Central memory CD8-positive, alpha-beta T cell (primary cell): Measurements from ENCODE around the gene KITLG.
"Not testable (repeated sequence)": the region's sequence is repeated elsewhere in the genome, so short reads cannot be mapped to it uniquely, and the experiment has no call there.

Experiments
- ATAC-seq: fragments of 150-1000 bp; cut with Tn5 transposase; replicated peaks from 2 replicates; pipeline ENCODE4 v1.10.0; 2022; ENCODE audit warnings: mild to moderate bottlenecking, moderate FRiP score, moderate number of reproducible peaks; ENCODE audit not compliant: poor library complexity, severe bottlenecking; ENCODE audit errors: extremely low read depth
- DNase-seq, 2 donors: peaks; one replicate each; pipeline ENCODE4 v3.0.0; 2021; ENCODE audit warnings: low spot score in 2 of 2
- H3K27ac Mint-ChIP-seq: one replicate; pipeline ENCODE4 v1.8.0; 2022; ENCODE audit warnings: low read depth, mild to moderate bottlenecking, moderate library complexity, mixed read lengths
- H3K27me3 Mint-ChIP-seq: one replicate; pipeline ENCODE4 v1.8.0; 2022; ENCODE audit warnings: mixed read lengths
- H3K36me3 Mint-ChIP-seq: one replicate; pipeline ENCODE4 v1.8.0; 2022; ENCODE audit warnings: mild to moderate bottlenecking, moderate library complexity, mixed read lengths; ENCODE audit not compliant: insufficient read depth
- H3K4me1 Mint-ChIP-seq: one replicate; pipeline ENCODE4 v1.8.0; 2022; ENCODE audit warnings: mixed read lengths
- H3K4me3 Mint-ChIP-seq: one replicate; pipeline ENCODE4 v1.8.0; 2022; ENCODE audit warnings: mild to moderate bottlenecking, moderate library complexity, mixed read lengths
- H3K9me3 Mint-ChIP-seq: one replicate; pipeline ENCODE4 v1.8.0; 2022; ENCODE audit warnings: mixed read lengths

The KITLG gene

DNA sequence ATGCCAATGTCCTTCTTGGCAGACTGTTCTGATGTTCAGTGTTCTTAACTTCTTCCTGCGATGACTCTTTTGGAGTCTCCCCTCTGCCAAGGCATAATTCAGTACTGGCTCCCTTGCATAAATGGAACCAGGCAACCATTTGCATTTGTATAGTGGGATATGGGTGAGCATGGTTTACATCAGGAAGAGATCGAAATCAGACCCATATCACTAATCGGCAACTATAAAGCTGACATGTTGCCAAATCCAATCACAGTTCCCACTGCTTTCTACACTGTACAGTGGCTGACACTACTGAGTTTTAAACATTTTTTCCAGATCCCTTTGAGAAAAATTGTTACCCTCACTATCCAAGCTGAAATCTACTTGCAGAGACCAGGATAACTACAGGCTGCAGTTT is 83.8 kb downstream of the KITLG start:
- Mint-ChIP-seq H3K4me3 (no peak overlapping the region), H3K27me3 (no peaks in the 10 kb centered on the region), H3K9me3 (peaks cover 10% of the 10 kb centered on the region), H3K4me1 (no peaks in the 10 kb centered on the region), H3K27ac (no peak overlapping the region), H3K36me3 (no peaks in the 10 kb centered on the region)
- ATAC-seq (no peak), DNase-seq (no peak)

DNA sequence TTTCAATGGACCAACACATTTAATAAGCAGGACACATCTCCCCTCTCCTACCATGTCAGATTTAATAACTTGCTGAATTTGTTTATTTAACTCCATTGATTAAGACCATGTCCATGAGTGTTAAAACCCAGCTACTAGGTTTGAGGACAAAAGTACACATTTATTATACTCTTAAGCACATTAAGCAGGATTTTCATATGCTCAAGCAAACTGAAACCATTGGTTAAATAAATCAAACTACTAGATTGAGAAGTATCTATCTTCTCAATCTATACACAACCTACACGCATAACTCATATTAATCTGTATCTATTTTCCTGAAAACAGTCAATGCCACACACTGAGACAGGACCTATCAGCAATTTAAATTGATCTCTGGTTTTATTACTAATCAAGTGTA is 85.2 kb downstream of the KITLG start:
- no peak overlapping the region for H3K27ac Mint-ChIP-seq
- no peaks in the 10 kb centered on the region for H3K27me3 Mint-ChIP-seq
- no peak for ATAC-seq
- no peaks in the 10 kb centered on the region for H3K36me3 Mint-ChIP-seq
- DNase-seq: no peak
- no peaks in the 10 kb centered on the region for H3K4me1 Mint-ChIP-seq
- peaks cover 8% of the 10 kb centered on the region for H3K9me3 Mint-ChIP-seq
- no peak overlapping the region for H3K4me3 Mint-ChIP-seq

DNA sequence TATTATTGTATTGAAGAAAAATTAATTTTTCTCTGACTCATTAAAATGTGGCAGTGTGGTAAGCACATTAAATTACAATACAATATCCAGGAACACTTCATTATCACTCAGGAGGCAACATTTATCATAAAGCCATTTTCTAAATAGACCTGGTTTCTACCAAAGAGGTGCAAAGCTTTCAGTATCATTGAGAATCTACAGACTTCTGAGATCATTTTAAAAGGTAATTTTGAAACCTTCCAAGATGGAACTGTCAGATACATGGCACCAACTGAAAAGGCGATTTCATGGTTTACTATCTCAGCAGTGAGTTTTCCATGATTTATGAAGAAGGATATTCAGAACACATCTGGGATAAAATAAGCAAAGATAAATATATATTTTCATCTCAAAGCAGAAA is 85.8 kb downstream of the KITLG start:
- Mint-ChIP-seq H3K4me3 (no peak overlapping the region), H3K36me3 (no peaks in the 10 kb centered on the region), H3K27me3 (no peaks in the 10 kb centered on the region), H3K9me3 (peaks cover 3% of the 10 kb centered on the region), H3K27ac (no peak overlapping the region), H3K4me1 (no peaks in the 10 kb centered on the region)
- ATAC-seq: no peak
- no peak for DNase-seq

DNA sequence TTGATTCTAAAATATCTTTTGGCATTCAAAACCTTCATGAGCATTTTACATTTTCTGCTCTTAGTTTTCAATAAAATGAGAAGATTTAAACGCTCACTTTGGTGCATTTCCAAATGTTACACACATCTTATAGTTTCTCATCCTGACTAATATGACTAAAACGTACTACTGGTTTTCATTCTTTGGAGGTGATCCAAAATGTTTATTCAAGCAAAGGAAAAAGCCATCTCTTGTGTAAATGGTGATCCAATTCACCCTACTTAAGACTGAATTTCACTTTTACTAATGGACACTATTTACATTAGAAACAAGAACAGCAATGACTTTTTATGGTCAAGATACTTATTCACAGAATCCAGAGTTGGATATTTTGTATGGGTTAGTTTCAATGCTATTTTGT is 86.6 kb downstream of the KITLG start:
- DNase-seq (no peak), ATAC-seq (no peak)
- Mint-ChIP-seq H3K27me3 (no peaks in the 10 kb centered on the region), H3K27ac (no peak overlapping the region), H3K4me3 (no peak overlapping the region), H3K4me1 (no peaks in the 10 kb centered on the region), H3K36me3 (no peaks in the 10 kb centered on the region), H3K9me3 (no peaks in the 10 kb centered on the region)

DNA sequence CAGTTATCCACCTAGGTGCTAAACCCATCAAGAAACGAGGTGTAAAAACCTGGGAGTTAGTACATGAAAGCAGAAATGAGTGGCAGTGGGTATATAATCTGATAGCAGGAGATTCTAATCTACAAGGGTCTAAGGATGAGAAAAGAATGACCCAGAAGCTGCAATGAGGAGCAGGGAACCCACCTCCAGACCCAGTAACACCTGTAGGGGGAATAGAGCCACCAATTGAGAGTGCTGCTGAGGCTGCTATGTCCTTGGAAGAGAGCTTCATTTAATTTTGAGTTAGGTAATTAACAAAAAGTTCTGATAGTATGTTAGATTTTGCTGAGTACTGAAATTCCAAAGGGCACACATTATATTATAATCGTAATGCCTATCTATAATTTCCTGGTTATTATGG is 89.8 kb downstream of the KITLG start:
- DNase-seq (no peak), ATAC-seq (no peak)
- Mint-ChIP-seq H3K4me1 (no peaks in the 10 kb centered on the region), H3K27me3 (no peaks in the 10 kb centered on the region), H3K27ac (no peak overlapping the region), H3K9me3 (no peaks in the 10 kb centered on the region), H3K4me3 (no peak overlapping the region), H3K36me3 (no peaks in the 10 kb centered on the region)

DNA sequence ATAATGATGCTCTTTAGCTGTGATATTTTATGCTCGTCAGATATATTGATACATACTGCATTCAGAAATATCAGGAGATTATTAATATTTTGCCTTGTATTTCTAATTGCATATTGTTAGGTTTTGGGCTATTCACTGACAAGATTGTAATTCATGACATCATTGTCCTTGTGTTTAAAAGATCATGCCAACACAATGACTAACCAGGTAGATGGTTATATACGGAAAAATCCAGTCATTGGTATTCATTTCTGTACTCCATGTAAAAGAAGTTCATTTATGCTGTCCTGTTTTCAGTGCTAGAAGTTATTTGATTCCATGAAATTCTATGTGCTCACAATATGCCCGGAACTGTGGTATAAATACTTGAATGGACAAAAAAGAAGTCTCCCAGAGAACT is 107.5 kb downstream of the KITLG start:
- H3K27ac Mint-ChIP-seq: no peak overlapping the region
- H3K9me3 Mint-ChIP-seq: peaks cover 24% of the 10 kb centered on the region
- H3K4me1 Mint-ChIP-seq: no peaks in the 10 kb centered on the region
- no peaks in the 10 kb centered on the region for H3K36me3 Mint-ChIP-seq
- no peak overlapping the region for H3K4me3 Mint-ChIP-seq
- no peak for ATAC-seq
- H3K27me3 Mint-ChIP-seq: no peaks in the 10 kb centered on the region
- DNase-seq: no peak

DNA sequence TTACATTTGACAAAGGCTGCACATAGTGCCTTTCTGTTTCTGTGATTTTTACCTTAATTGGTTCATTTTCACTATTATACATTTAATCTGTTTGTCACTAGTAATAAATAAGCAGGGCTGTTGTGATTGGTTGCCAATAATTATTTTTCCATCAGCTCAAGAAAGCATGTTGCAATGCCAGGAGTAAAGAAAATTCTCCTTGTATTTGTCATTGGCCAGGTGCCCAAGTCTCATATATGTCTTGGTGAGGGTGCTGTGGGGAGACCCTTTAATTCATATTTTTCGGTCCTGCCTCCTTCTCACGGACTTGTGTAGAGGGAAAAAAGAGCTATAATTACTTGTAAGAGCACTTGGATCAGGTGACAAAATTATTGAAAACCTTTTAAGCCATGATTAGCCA is 108.0 kb downstream of the KITLG start:
- Mint-ChIP-seq H3K27ac (no peak overlapping the region), H3K4me1 (no peaks in the 10 kb centered on the region), H3K4me3 (no peak overlapping the region), H3K9me3 (peaks cover 25% of the 10 kb centered on the region), H3K27me3 (no peaks in the 10 kb centered on the region), H3K36me3 (no peaks in the 10 kb centered on the region)
- ATAC-seq: no peak
- no peak for DNase-seq

DNA sequence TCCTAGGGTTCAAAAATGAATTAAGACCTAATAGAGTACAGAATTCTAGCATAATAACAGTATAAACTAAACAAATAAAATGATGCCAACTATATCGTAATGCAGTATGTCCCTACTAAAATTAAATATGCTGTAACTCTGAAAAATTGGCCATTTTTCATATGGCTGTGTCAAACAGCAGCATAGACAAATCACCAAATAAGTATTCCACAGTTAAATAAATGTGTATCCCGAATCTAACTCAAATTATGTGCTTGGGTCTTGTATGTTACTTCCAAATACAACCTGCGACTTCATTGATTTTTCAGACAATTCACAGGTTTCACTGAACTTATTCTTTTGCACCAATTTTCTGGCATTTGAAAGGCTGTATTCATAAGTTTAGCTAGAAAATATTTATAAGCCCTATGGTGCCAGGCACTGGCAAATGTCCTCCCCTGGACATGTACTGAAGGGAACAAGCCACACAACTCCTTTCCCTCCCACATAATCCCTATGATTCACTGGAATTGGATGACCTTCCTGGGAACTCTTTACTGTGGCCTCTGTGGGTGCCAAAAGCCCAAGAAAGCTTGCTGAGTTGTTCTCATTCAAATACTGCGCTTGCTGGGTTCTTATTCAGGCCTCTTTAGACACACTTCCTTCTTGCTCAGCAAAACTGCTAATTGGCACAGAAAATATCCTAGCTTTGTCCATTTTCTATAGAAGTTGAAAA is 108.8 kb downstream of the KITLG start:
- Mint-ChIP-seq H3K36me3 (no peaks in the 10 kb centered on the region), H3K4me3 (no peak overlapping the region), H3K9me3 (peaks cover 22% of the 10 kb centered on the region), H3K27me3 (no peaks in the 10 kb centered on the region), H3K27ac (no peak overlapping the region), H3K4me1 (no peaks in the 10 kb centered on the region)
- ATAC-seq (no peak), DNase-seq (no peak)

DNA sequence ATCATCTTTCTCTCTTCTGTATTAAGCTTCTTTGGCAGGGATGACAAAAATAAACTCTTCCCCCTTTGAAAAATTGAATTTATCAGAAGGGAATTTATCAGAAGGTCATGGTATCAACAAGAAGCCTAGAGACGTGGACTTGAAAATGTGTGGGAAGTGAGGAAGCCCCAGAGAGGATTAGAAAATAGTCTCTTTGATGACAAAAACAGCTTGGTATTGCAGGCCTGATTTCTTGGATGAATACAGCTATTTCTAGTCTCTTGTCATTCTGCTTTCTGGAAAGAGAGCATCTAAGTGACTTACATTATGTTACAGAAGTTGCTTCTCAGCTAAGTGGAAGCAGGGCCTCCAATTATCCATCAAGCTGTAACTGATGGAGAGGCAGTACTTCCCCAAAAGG is 111.1 kb downstream of the KITLG start:
- H3K4me3 Mint-ChIP-seq: no peak overlapping the region
- ATAC-seq: no peak

DNA sequence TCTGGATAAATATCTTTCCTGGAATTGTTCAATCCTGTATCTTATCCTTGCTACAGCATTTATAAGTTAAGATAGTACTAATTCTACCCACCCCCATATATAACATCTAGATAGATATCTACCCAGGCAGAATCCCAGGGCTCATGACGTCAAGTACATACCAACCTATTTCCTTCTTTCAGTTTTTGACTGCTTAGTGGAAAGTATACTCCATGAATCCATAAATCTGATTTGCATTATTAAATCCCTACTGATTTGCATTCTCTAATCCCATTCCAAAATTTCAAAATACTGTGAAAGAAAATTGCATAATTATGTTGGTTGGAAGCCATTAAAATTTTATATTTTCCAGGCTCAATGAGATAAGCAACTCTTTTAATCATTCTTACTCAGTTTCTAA is 111.7 kb downstream of the KITLG start:
- ATAC-seq (no peak), DNase-seq (no peak)
- Mint-ChIP-seq H3K4me3 (no peak overlapping the region), H3K4me1 (no peaks in the 10 kb centered on the region), H3K36me3 (peaks cover 2% of the 10 kb centered on the region), H3K27me3 (no peaks in the 10 kb centered on the region), H3K27ac (no peak overlapping the region), H3K9me3 (peaks cover 16% of the 10 kb centered on the region)

More for the DNA sequence above, 111.1 kb downstream of the KITLG start:
- Mint-ChIP-seq H3K27ac (no peak overlapping the region), H3K9me3 (peaks cover 12% of the 10 kb centered on the region), H3K4me1 (no peaks in the 10 kb centered on the region), H3K36me3 (peaks cover 2% of the 10 kb centered on the region), H3K27me3 (no peaks in the 10 kb centered on the region)
- DNase-seq: no peak

DNA sequence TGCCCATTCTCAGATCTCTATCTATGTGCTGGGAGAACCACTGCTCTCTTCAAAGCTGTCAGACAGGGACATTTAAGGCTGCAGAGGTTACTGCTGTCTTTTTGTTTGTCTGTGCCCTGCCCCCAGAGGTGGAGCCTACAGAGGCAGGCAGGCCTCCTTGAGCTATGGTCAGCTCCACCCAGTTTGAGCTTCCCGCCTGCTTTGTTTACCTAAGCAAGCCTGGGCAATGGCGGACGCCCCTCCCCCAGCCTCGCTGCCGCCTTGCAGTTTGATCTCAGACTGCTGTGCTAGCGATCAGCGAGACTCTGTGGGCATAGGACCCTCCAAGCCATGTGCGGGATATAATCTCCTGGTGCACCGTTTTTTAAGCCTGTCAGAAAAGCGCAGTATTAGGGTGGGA is 113.6 kb downstream of the KITLG start:
- not testable (repeated sequence) for H3K4me1 Mint-ChIP-seq, H3K4me3 Mint-ChIP-seq, H3K27ac Mint-ChIP-seq, DNase-seq, ATAC-seq, H3K36me3 Mint-ChIP-seq, H3K27me3 Mint-ChIP-seq
- peaks cover 16% of the 10 kb centered on the region for H3K9me3 Mint-ChIP-seq

DNA sequence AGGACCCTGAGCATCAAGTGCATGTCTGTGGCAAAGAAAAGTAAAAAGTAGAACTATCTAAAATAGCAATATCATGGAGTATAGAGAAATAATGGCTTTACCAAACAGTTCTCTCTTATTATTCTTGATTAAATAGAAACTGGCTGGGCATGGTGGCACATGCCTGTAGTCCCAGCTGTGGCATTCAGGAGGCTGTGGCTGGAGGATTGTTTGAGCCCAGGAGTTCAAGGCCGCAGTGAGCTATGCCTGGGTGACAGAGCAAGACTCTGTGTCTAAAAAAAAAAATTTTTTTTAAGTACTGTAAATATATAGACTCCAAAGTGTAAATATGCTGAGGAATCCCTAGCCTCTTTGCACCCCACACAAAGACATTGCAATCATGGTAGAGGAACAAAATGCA is 121.9 kb downstream of the KITLG start:
- no peak overlapping the region for H3K4me3 Mint-ChIP-seq
- no peak for DNase-seq

DNA sequence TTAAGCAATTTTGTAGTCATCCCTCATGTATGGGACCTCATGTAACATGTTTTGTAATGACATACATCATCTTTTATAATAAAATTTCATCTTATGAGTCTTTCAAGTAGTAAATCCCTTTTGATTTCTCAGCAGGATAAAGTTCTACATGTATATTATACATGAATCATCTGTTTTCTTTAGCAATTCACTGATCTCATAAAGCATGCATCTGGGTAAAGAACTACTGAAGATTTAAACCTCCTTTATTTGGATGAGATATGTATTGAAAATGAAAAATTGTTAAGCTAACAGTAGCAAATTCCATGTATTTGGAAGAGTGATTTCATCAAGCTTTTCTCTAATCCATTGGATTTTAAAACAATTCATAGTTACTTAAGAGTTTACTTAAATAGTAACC is 126.9 kb downstream of the KITLG start:
- Mint-ChIP-seq H3K27me3 (no peaks in the 10 kb centered on the region), H3K4me3 (no peak overlapping the region), H3K9me3 (peaks cover 3% of the 10 kb centered on the region), H3K27ac (no peak overlapping the region), H3K4me1 (no peaks in the 10 kb centered on the region), H3K36me3 (no peaks in the 10 kb centered on the region)
- no peak for DNase-seq
- no peak for ATAC-seq

More for the DNA sequence above, 121.9 kb downstream of the KITLG start:
- no peaks in the 10 kb centered on the region for H3K36me3 Mint-ChIP-seq
- H3K27me3 Mint-ChIP-seq: no peaks in the 10 kb centered on the region
- no peaks in the 10 kb centered on the region for H3K4me1 Mint-ChIP-seq
- ATAC-seq: no peak
- no peak overlapping the region for H3K27ac Mint-ChIP-seq
- peaks cover 15% of the 10 kb centered on the region for H3K9me3 Mint-ChIP-seq
